Activated naive CD8-positive, alpha-beta T cell treated with anti-CD3 and anti-CD28 coated beads, Interleukin-2, amount 50 U/mL, for 24 hours (primary cell): Measurements from ENCODE around the gene USP10.

Experiments used
- ATAC-seq: fragments of 150-1000 bp; cut with Tn5 transposase; one replicate; pipeline ENCODE4 v1.10.0; 2021
- DNase-seq: peaks from one replicate; pipeline ENCODE4 v3.0.0; 2021
- H3K27ac Mint-ChIP-seq: one replicate; pipeline ENCODE4 v1.8.0; 2021; ENCODE audit warnings: mild to moderate bottlenecking, mixed read lengths
- H3K27me3 Mint-ChIP-seq: one replicate; pipeline ENCODE4 v1.8.0; 2021; ENCODE audit warnings: mixed read lengths
- H3K36me3 Mint-ChIP-seq: one replicate; pipeline ENCODE4 v1.8.0; 2021; ENCODE audit warnings: low read depth, mixed read lengths
- H3K4me1 Mint-ChIP-seq: one replicate; pipeline ENCODE4 v1.8.0; 2021; ENCODE audit warnings: mixed read lengths
- H3K4me3 Mint-ChIP-seq: one replicate; pipeline ENCODE4 v1.8.0; 2021; ENCODE audit warnings: mild to moderate bottlenecking, moderate library complexity, mixed read lengths
- H3K9me3 Mint-ChIP-seq: one replicate; pipeline ENCODE4 v1.8.0; 2021; ENCODE audit warnings: mixed read lengths

USP10 gene, protein sequence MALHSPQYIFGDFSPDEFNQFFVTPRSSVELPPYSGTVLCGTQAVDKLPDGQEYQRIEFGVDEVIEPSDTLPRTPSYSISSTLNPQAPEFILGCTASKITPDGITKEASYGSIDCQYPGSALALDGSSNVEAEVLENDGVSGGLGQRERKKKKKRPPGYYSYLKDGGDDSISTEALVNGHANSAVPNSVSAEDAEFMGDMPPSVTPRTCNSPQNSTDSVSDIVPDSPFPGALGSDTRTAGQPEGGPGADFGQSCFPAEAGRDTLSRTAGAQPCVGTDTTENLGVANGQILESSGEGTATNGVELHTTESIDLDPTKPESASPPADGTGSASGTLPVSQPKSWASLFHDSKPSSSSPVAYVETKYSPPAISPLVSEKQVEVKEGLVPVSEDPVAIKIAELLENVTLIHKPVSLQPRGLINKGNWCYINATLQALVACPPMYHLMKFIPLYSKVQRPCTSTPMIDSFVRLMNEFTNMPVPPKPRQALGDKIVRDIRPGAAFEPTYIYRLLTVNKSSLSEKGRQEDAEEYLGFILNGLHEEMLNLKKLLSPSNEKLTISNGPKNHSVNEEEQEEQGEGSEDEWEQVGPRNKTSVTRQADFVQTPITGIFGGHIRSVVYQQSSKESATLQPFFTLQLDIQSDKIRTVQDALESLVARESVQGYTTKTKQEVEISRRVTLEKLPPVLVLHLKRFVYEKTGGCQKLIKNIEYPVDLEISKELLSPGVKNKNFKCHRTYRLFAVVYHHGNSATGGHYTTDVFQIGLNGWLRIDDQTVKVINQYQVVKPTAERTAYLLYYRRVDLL

DNA sequence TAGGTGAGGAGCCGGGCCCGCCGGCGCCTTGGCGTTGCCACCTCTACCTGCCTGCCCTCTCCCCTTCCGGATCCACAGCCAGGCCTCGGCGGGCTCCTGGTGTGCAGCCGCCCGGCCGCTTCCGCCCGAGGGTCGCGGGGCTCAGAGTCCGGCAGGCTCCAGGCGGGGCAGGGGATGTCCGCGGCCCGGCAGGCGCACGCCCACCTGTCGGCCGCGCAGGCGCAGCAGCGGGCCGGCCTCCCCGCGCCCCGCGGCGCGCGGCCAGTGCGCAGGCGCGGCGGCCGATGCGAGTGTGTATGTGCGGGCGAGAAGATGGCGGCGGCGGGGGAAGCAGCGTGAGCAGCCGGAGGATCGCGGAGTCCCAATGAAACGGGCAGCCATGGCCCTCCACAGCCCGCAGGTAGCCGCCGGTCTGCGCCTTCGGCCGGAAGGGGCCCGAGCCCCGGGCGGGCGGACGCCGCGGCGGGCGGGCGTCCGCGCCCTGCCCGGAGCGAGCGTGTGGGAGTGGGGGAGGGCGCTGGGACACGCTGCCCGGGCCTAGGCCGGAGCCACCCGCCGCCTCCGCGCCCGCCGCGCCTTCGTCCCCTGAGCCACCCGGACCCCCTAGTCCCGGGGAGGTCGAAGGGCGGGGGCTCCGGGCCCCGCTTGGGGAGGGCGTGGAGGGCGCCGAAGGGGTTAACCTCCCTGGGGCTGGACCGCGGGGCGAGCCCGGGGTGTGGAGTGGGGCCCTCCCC, at the start of gene USP10:
Gene USP10 (plus strand): TSS at position 289 of the 734 bp plus-strand sequence. CDS start 91 bp downstream, at position 380.
- H3K27me3 Mint-ChIP-seq: no peaks in the 10 kb centered on the region
- H3K36me3 Mint-ChIP-seq: peaks cover 10% of the 10 kb centered on the region
- H3K27ac Mint-ChIP-seq: peak within 1 kb of the TSS; percentile 96
- H3K4me1 Mint-ChIP-seq: peaks cover 42% of the 10 kb centered on the region
- peak; percentile 73 for ATAC-seq
- DNase-seq: peak; percentile 83
- no peaks in the 10 kb centered on the region for H3K9me3 Mint-ChIP-seq
- H3K4me3 Mint-ChIP-seq: peak within 1 kb of the TSS; percentile 97

GRCh38 chr16:84650062-84650991, 49.5 kb upstream of the USP10 start:
- Mint-ChIP-seq H3K4me1 (peaks cover 50% of the 10 kb centered on the region), H3K36me3 (peaks cover 22% of the 10 kb centered on the region), H3K4me3 (peak overlapping the region; percentile 80), H3K27me3 (peaks cover 7% of the 10 kb centered on the region), H3K9me3 (no peaks in the 10 kb centered on the region), H3K27ac (peak overlapping the region; percentile 8)
- ATAC-seq: no peak
- no peak for DNase-seq

GRCh38 chr16:84652566-84652965, 47.2 kb upstream of the USP10 start:
- Mint-ChIP-seq H3K9me3 (no peaks in the 10 kb centered on the region), H3K27me3 (peaks cover 3% of the 10 kb centered on the region), H3K4me3 (no peak overlapping the region), H3K27ac (no peak overlapping the region), H3K4me1 (peaks cover 60% of the 10 kb centered on the region), H3K36me3 (peaks cover 25% of the 10 kb centered on the region)
- ATAC-seq: no peak
- no peak for DNase-seq

DNA sequence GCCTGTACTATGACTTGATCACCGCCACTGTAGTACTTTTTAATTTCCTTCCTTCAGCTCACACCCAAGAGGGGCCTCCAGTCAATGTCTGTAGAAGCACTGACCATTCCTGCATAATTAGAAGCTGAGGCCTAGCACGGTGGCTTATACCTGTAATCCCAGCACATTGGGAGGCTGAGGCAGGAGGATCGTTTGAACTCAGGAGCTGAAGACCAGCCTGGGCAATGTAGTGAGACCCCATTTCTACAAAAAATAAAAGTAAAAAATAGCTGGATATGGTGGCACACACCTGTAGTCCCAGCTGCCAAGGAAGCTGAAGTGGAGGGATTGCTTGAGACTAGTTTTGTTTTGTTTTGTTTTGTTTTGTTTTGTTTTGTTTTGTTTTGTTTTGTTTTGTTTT, 45.6 kb upstream of the USP10 start:
- no peak for DNase-seq
- H3K27me3 Mint-ChIP-seq: no peaks in the 10 kb centered on the region
- ATAC-seq: no peak
- H3K4me3 Mint-ChIP-seq: no peak overlapping the region
- H3K36me3 Mint-ChIP-seq: peaks cover 39% of the 10 kb centered on the region
- no peak overlapping the region for H3K27ac Mint-ChIP-seq
- no peaks in the 10 kb centered on the region for H3K9me3 Mint-ChIP-seq
- peaks cover 57% of the 10 kb centered on the region for H3K4me1 Mint-ChIP-seq

- no peaks in the 10 kb centered on the region for H3K27me3 Mint-ChIP-seq
- H3K27ac Mint-ChIP-seq: no peak overlapping the region
Observed at GRCh38 chr16:84654998-84655397, 44.8 kb upstream of the USP10 start.

GRCh38 chr16:84656649-84657048, 43.2 kb upstream of the USP10 start:
- peaks cover 35% of the 10 kb centered on the region for H3K4me1 Mint-ChIP-seq
- peaks cover 40% of the 10 kb centered on the region for H3K36me3 Mint-ChIP-seq
- ATAC-seq (no peak), DNase-seq (no peak)
- H3K27me3 Mint-ChIP-seq: no peaks in the 10 kb centered on the region
- no peak overlapping the region for H3K4me3 Mint-ChIP-seq
- peak overlapping the region; percentile 64 for H3K27ac Mint-ChIP-seq
- H3K9me3 Mint-ChIP-seq: no peaks in the 10 kb centered on the region

More at GRCh38 chr16:84654998-84655397, 44.8 kb upstream of the USP10 start:
- no peak for DNase-seq
- peaks cover 41% of the 10 kb centered on the region for H3K36me3 Mint-ChIP-seq
- H3K4me3 Mint-ChIP-seq: no peak overlapping the region
- H3K4me1 Mint-ChIP-seq: peaks cover 52% of the 10 kb centered on the region
- H3K9me3 Mint-ChIP-seq: no peaks in the 10 kb centered on the region
- no peak for ATAC-seq

GRCh38 chr16:84657229-84657837, 42.5 kb upstream of the USP10 start:
- ATAC-seq (no peak), DNase-seq (no peak)
- peaks cover 35% of the 10 kb centered on the region for H3K36me3 Mint-ChIP-seq
- H3K27me3 Mint-ChIP-seq: no peaks in the 10 kb centered on the region
- no peak overlapping the region for H3K4me3 Mint-ChIP-seq
- H3K9me3 Mint-ChIP-seq: no peaks in the 10 kb centered on the region
- no peak overlapping the region for H3K27ac Mint-ChIP-seq
- peaks cover 28% of the 10 kb centered on the region for H3K4me1 Mint-ChIP-seq

DNA sequence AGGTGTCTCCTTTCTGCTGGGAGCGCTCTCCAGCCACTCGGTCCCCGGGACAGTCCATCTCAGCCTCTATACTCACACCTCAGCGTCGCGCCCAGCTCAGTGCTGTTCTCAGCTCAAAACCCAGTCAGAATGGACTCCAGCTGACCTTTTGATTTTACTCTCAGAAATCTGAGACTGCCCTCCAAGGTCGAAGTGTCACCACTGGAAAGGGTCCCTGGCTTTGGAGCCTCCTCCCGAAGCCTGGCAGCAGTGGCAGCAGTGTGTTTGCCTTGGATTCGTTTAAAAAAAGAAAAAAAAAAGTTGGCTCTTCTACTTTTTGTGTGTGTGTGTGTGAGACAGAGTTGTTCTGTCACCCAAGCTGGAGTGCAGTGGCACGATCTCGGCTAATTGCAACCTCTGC, 41.1 kb upstream of the USP10 start:
- Mint-ChIP-seq H3K27ac (no peak overlapping the region), H3K4me3 (no peak overlapping the region), H3K9me3 (no peaks in the 10 kb centered on the region), H3K4me1 (peaks cover 19% of the 10 kb centered on the region), H3K36me3 (peaks cover 33% of the 10 kb centered on the region), H3K27me3 (no peaks in the 10 kb centered on the region)
- ATAC-seq (no peak), DNase-seq (no peak)

- Mint-ChIP-seq H3K4me1 (peaks cover 24% of the 10 kb centered on the region), H3K27ac (no peak overlapping the region)
Observed at GRCh38 chr16:84659656-84660300, 40.0 kb upstream of the USP10 start.

GRCh38 chr16:84660973-84661372, 38.8 kb upstream of the USP10 start:
- Mint-ChIP-seq H3K27ac (no peak overlapping the region), H3K36me3 (peaks cover 35% of the 10 kb centered on the region), H3K4me3 (no peak overlapping the region), H3K4me1 (peaks cover 17% of the 10 kb centered on the region), H3K9me3 (no peaks in the 10 kb centered on the region), H3K27me3 (no peaks in the 10 kb centered on the region)
- DNase-seq (no peak), ATAC-seq (no peak)

More at GRCh38 chr16:84659656-84660300, 40.0 kb upstream of the USP10 start:
- H3K36me3 Mint-ChIP-seq: peaks cover 38% of the 10 kb centered on the region
- H3K4me3 Mint-ChIP-seq: no peak overlapping the region
- H3K27me3 Mint-ChIP-seq: no peaks in the 10 kb centered on the region
- ATAC-seq (no peak), DNase-seq (no peak)
- H3K9me3 Mint-ChIP-seq: no peaks in the 10 kb centered on the region

GRCh38 chr16:84661418-84662060, 38.3 kb upstream of the USP10 start:
- H3K4me1 Mint-ChIP-seq: peaks cover 13% of the 10 kb centered on the region
- peaks cover 35% of the 10 kb centered on the region for H3K36me3 Mint-ChIP-seq
- H3K4me3 Mint-ChIP-seq: no peak overlapping the region
- H3K27ac Mint-ChIP-seq: no peak overlapping the region
- no peaks in the 10 kb centered on the region for H3K27me3 Mint-ChIP-seq
- DNase-seq (no peak), ATAC-seq (no peak)
- no peaks in the 10 kb centered on the region for H3K9me3 Mint-ChIP-seq

GRCh38 chr16:84662471-84662870, 37.3 kb upstream of the USP10 start:
- Mint-ChIP-seq H3K9me3 (no peaks in the 10 kb centered on the region), H3K27me3 (no peaks in the 10 kb centered on the region), H3K27ac (no peak overlapping the region), H3K36me3 (peaks cover 32% of the 10 kb centered on the region), H3K4me1 (peaks cover 13% of the 10 kb centered on the region), H3K4me3 (no peak overlapping the region)
- DNase-seq: no peak
- no peak for ATAC-seq
